Measurements from ENCODE around the gene CCDC3. TPM values are rescaled to one million over a fixed set of nuclear protein-coding genes. Genes with fewer than 3 reads are reported as not detected.

Gene CCDC3
- total RNA-seq, 3 donors from 2014 or later (not counting 1 experiment from before 2014, with no cell fraction given): 0.21 to 0.23 (median 0.23) TPM

DNA sequence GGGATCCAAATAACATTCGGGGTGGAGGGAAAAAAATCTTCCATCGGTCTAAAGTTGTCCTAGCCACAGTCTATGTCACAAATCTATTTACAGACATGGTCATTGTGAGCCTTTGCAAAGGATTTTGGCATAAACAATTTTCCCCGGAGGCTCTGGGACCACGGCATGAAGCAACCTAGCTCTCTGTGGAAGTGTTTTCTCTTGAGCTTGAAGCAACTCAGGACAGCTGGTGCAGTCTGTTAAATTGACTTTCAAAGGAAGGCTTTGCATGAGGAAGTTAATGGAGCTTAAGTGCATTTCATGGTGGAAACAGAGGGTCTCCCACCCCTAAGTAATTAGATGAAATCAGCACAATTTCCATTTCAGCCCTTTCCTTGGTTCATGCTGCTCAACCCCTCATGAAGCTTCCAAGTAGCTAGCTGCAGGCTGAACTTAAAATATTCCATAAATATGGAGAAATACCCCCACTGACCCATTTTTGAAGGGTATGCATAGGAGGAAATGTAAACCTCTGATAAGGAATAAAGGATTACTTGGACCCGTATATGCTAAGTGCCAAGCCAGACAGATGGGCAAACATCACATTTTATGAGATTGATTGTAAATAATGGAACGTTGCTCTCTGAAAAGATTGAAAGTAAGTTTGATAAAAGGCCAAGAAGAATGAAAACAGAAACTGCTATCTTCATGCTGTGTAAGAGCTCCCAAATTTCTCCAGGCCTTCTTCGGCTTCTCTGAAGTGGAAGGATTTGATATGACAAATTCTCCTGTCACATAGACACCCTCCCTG lies 39.9 kb downstream of the CCDC3 start:
- no peaks in the 10 kb centered on the region for H3K36me3 ChIP-seq (ENCODE audit: control insufficient read depth, insufficient read depth, low read length)
- TF ChIP-seq, protein P1, sequence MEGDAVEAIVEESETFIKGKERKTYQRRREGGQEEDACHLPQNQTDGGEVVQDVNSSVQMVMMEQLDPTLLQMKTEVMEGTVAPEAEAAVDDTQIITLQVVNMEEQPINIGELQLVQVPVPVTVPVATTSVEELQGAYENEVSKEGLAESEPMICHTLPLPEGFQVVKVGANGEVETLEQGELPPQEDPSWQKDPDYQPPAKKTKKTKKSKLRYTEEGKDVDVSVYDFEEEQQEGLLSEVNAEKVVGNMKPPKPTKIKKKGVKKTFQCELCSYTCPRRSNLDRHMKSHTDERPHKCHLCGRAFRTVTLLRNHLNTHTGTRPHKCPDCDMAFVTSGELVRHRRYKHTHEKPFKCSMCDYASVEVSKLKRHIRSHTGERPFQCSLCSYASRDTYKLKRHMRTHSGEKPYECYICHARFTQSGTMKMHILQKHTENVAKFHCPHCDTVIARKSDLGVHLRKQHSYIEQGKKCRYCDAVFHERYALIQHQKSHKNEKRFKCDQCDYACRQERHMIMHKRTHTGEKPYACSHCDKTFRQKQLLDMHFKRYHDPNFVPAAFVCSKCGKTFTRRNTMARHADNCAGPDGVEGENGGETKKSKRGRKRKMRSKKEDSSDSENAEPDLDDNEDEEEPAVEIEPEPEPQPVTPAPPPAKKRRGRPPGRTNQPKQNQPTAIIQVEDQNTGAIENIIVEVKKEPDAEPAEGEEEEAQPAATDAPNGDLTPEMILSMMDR (IDR thresholded peaks at IDR 0.05): no peak
- intact Hi-C loops (cut with micrococcal nuclease): no loop called here
- no peak overlapping the region for H3K27ac ChIP-seq (ENCODE audit: low read length)
- H3K4me1 ChIP-seq (ENCODE audit: control insufficient read depth, insufficient read depth, low read length): no peaks in the 10 kb centered on the region
- H3K9me3 Mint-ChIP-seq: no peaks in the 10 kb centered on the region
- H3K27me3 ChIP-seq (ENCODE audit: control insufficient read depth, insufficient read depth, low read length): no peaks in the 10 kb centered on the region
- H3K36me3 Mint-ChIP-seq: no peaks in the 10 kb centered on the region
- H3K9me3 ChIP-seq (ENCODE audit: control insufficient read depth, insufficient read depth, low read length): no peaks in the 10 kb centered on the region
- 90% methylated on average over 7 of the region's 7 CpGs for WGBS (ENCODE audit: insufficient coverage)
- H3K27me3 Mint-ChIP-seq (ENCODE audit: low read depth in 2 of 2): peaks cover 0 to 2% of the 10 kb centered on the region in 2 donors
- H3K27ac Mint-ChIP-seq: no peak overlapping the region
- DNase-seq: no peak
- H3K4me3 Mint-ChIP-seq: no peak overlapping the region
- no peak for ATAC-seq
- H3K4me1 Mint-ChIP-seq: no peaks in the 10 kb centered on the region
- no peak overlapping the region for H3K4me3 ChIP-seq (ENCODE audit: low read length)

DNA sequence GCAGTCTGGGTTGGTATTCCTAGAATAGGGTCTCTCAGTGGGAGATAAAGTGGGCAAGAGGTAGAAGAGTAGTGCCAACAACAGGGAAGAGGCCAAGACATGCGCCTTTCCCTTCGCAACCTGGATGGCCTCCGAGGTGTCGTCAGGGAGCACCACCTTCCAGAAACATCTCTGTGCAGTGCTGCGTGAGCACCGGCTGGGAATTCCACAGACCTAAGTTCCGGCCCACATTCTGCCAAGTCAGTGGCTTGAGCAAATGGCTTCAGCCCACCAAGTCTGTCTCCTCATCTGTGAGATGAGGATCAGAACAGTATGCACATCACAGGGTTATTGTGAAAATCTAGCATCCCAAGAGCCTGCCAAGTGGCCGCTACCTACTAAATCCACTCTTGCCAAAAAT lies 40.6 kb downstream of the CCDC3 start:
- H3K4me3 Mint-ChIP-seq: no peak overlapping the region
- H3K27ac Mint-ChIP-seq: no peak overlapping the region
- H3K4me1 Mint-ChIP-seq: no peaks in the 10 kb centered on the region
- intact Hi-C loops (cut with micrococcal nuclease): no loop called here
- TF ChIP-seq, protein P1 (IDR thresholded peaks at IDR 0.05): no peak
- ATAC-seq (no peak), DNase-seq (no peak)
- H3K4me3 ChIP-seq (ENCODE audit: low read length): no peak overlapping the region
- no peak overlapping the region for H3K27ac ChIP-seq (ENCODE audit: low read length)
- whole genome bisulfite sequencing (ENCODE audit: insufficient coverage): 96% methylated on average over 8 of the region's 8 CpGs
- H3K27me3 ChIP-seq (ENCODE audit: control insufficient read depth, insufficient read depth, low read length): no peaks in the 10 kb centered on the region
- no peaks in the 10 kb centered on the region for H3K36me3 Mint-ChIP-seq
- no peaks in the 10 kb centered on the region for H3K9me3 ChIP-seq (ENCODE audit: control insufficient read depth, insufficient read depth, low read length)
- H3K36me3 ChIP-seq (ENCODE audit: control insufficient read depth, insufficient read depth, low read length): no peaks in the 10 kb centered on the region
- H3K27me3 Mint-ChIP-seq (ENCODE audit: low read depth in 2 of 2): peaks cover 0 to 2% of the 10 kb centered on the region in 2 donors
- H3K4me1 ChIP-seq (ENCODE audit: control insufficient read depth, insufficient read depth, low read length): no peaks in the 10 kb centered on the region
- H3K9me3 Mint-ChIP-seq: no peaks in the 10 kb centered on the region

DNA sequence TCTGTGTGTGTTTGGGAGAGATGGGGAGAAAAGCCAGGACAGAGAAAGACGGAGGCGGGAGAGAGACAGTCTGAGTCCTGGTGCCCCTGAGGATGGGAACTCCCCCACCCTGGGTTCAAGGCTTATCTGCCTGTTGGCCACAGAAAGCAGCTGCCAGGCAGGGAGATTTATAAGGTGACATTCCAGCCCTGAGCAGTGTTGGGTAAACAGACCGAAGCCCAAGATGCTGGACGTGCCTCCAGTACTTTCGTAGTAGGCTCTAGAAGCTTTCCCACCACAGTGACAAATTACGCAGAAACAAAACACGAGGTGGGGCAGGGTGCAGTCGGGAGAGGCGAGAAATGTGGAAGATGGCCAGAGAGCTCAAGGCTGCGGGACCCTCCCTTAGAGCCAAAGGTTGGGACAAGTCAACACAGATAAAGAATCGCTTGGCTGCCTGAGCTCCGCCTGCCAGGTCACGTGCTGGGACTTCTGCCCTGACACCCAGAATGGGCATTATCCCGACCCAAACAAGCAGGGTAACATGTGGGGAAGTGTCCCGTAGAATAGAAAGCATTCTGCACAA lies 41.1 kb downstream of the CCDC3 start:
- H3K9me3 Mint-ChIP-seq: no peaks in the 10 kb centered on the region
- DNase-seq (no peak), ATAC-seq (no peak)
- H3K27ac Mint-ChIP-seq: no peak overlapping the region
- no peaks in the 10 kb centered on the region for H3K27me3 ChIP-seq (ENCODE audit: control insufficient read depth, insufficient read depth, low read length)
- no peak overlapping the region for H3K4me3 Mint-ChIP-seq
- H3K36me3 ChIP-seq (ENCODE audit: control insufficient read depth, insufficient read depth, low read length): no peaks in the 10 kb centered on the region
- no peak overlapping the region for H3K27ac ChIP-seq (ENCODE audit: low read length)
- WGBS (ENCODE audit: insufficient coverage): 82% methylated on average over 15 of the region's 15 CpGs
- H3K36me3 Mint-ChIP-seq: no peaks in the 10 kb centered on the region
- no peaks in the 10 kb centered on the region for H3K4me1 Mint-ChIP-seq
- H3K27me3 Mint-ChIP-seq (ENCODE audit: low read depth in 2 of 2): peaks cover 0 to 2% of the 10 kb centered on the region in 2 donors
- H3K4me1 ChIP-seq (ENCODE audit: control insufficient read depth, insufficient read depth, low read length): no peaks in the 10 kb centered on the region
- intact Hi-C loops (cut with micrococcal nuclease): no loop called here
- TF ChIP-seq, protein P1 (IDR thresholded peaks at IDR 0.05): no peak
- H3K9me3 ChIP-seq (ENCODE audit: control insufficient read depth, insufficient read depth, low read length): no peaks in the 10 kb centered on the region
- H3K4me3 ChIP-seq (ENCODE audit: low read length): no peak overlapping the region
